Stimulated activated CD4-positive, alpha-beta T cell treated with anti-CD3 and anti-CD28 coated beads, Interleukin-1b, Interleukin-23, amount 100 ng/mL, for 1 hour (primary cell): Measurements from ENCODE around the gene ARHGAP35.

Source experiments
- DNase-seq, 2 donors: peaks; one replicate each; pipeline ENCODE4 v3.0.0-alpha.2; 2020; ENCODE audit warnings: low read depth in 2 of 2

ARHGAP35 gene

DNA sequence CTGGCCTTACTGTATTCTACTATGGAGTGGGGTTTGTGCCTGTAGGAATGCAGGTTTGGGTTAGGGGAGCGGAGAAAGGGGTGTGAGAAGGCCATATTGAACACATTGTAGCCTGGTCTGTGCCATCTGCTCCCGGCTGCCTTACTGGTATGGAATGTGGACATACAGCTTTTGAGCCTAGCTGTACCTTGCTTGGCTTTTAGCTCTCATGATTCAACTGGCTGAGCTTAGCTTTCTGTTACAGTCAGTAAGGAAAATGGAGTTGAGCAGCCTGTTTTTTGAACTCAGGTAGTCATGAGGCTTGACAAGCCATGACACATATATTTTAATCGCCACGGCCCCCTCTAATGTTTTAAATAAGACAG lies 41.6 kb downstream of the ARHGAP35 start:
- DNase-seq, result no peak

GRCh38 chr19:46903458-46903857 lies 42.7 kb downstream of the ARHGAP35 start:
- DNase-seq, result no peak

- no peak for DNase-seq
These were observed 43.6 kb downstream of the ARHGAP35 start for GRCh38 chr19:46904114-46905060.

GRCh38 chr19:46906221-46906620 lies 45.4 kb downstream of the ARHGAP35 start:
- no peak for DNase-seq

DNA sequence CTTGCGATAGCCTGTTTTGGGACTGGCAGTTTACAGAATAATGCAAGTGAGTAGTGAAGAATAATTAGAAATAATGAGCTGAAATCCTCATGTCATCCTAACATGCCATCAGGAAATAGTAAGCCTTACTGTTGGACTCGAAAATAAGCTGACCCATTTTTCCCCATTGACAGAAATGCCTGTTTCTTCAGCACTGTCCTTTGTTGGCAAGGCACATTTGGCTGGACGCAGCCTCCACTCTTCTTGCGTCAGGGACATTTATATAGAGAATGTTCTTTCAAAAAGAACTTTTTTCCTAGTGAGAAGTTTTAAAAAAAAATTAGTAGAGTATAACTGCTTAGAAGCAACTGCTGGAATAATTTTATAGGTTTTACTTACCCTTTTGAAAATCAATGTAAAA lies 47.1 kb downstream of the ARHGAP35 start:
- DNase-seq, result no peak

GRCh38 chr19:46909356-46909755 lies 48.6 kb downstream of the ARHGAP35 start:
- no peak for DNase-seq
